HepG2 (cell line): ENCODE data around the gene VIM. TPM values are rescaled to one million over a fixed set of nuclear protein-coding genes. Genes with fewer than 3 reads are reported as not detected.

Experiments
- ATAC-seq: fragments of 200-7000 bp; cut with Tn5 transposase; 3 replicates; pipeline ENCODE4 v1.9.1; 2020; ENCODE audit warnings: mild to moderate bottlenecking, moderate library complexity
- BruUV-seq: library from RNA; stranded (reverse); fragments of 400-500 nt; replicated peaks from 2 replicates; lab custom pipeline; 2021; lab: Mats Ljungman, UMichigan
- CTCF ChIA-PET: fragments of 300-600 bp; formaldehyde crosslinking; extraction: SDS; loops from one replicate; lab custom pipeline; 2021; ENCODE audit warnings: low total read pairs, inconsistent platforms, low intra/inter-chr PET ratio; lab: Yijun Ruan, JAX
- POLR2A ChIA-PET: fragments of 350-600 bp; sonication (Branson Sonifier 250); formaldehyde crosslinking; loops from one replicate; lab custom pipeline; 2020; ENCODE audit warnings: antibody characterized with exemption, inconsistent platforms; lab: Yijun Ruan, JAX
- DNase-seq: peaks from one replicate; pipeline ENCODE4 v3.0.0-alpha.2; 2015; ENCODE audit warnings: low spot score
- FAIRE-seq: peaks from 3 replicates; lab custom pipeline; 2011; peaks lifted over from hg19 to GRCh38; lab: Jason Lieb, UNC
- H2AFZ ChIP-seq: one replicate; pipeline ENCODE4 v1.6.1; 2011; ENCODE audit warnings: low read length, inconsistent platforms
- H3K27ac ChIP-seq: fragments of 300-600 bp; 3 replicates; pipeline ENCODE4 v1.8.0; 2011; ENCODE audit warnings: mixed run types, mild to moderate bottlenecking, mixed read lengths, low read length, inconsistent platforms; ENCODE audit not compliant: insufficient read depth; ENCODE audit errors: extremely low read length
- H3K27me3 ChIP-seq, 2 experiments: fragments of 200-600 bp in 1 of 2; 2 replicates in 1 of 2; 3 replicates in 1 of 2; pipeline versions ENCODE4 v1.6.0 to v1.8.0; 2011; ENCODE audit warnings: low read length in 2 of 2, mild to moderate bottlenecking in 2 of 2, moderate library complexity in 2 of 2, inconsistent platforms in 1 of 2; ENCODE audit not compliant: insufficient read depth in 2 of 2, control insufficient read depth in 1 of 2
- H3K36me3 ChIP-seq, 2 experiments: fragments of 200-600 bp in 1 of 2; replicated peaks in 1 of 2; 2 replicates in 1 of 2; 3 replicates in 1 of 2; pipeline versions ENCODE4 v1.5.1 to v1.8.0; 2011; ENCODE audit warnings: low read length in 2 of 2, inconsistent platforms in 1 of 2; ENCODE audit not compliant: insufficient read depth in 2 of 2, control insufficient read depth in 1 of 2
- H3K4me1 ChIP-seq: 2 replicates; pipeline ENCODE4 v1.5.1; 2012; ENCODE audit warnings: low read length, inconsistent platforms; ENCODE audit not compliant: insufficient read depth
- H3K4me2 ChIP-seq: 2 replicates; pipeline ENCODE4 v1.6.0; 2011; ENCODE audit warnings: low read depth, low read length, inconsistent platforms
- H3K4me3 ChIP-seq, 3 experiments: fragments of 200-600 bp in 1 of 3; sonication (generic), shearing (Covaris generic) in 1 of 3; replicated peaks in 1 of 3; 2 replicates each; pipeline ENCODE4 v1.5.1; 2011 to 2016; ENCODE audit warnings: low read length in 3 of 3, inconsistent platforms in 2 of 3, low read depth in 2 of 3, mild to moderate bottlenecking in 2 of 3, control low read depth in 1 of 3, mixed read lengths in 1 of 3; ENCODE audit not compliant: insufficient read depth in 1 of 3
- H3K79me2 ChIP-seq: one replicate; pipeline ENCODE4 v1.6.1; 2011; ENCODE audit warnings: low read length, inconsistent platforms; ENCODE audit not compliant: insufficient read depth
- H3K9ac ChIP-seq: 2 replicates; pipeline ENCODE4 v1.6.0; 2011; ENCODE audit warnings: mild to moderate bottlenecking, low read depth, low read length, inconsistent platforms; ENCODE audit not compliant: insufficient read depth
- H3K9me3 ChIP-seq: 2 replicates; pipeline ENCODE4 v1.5.1; 2012; ENCODE audit warnings: mild to moderate bottlenecking, low read length
- H4K20me1 ChIP-seq: 2 replicates; pipeline ENCODE4 v1.6.0; 2011; ENCODE audit warnings: inconsistent platforms, mild to moderate bottlenecking, low read length, moderate library complexity; ENCODE audit not compliant: insufficient read depth
- ARID3A ChIP-seq: IDR thresholded peaks from 2 replicates; pipeline ENCODE4 v1.6.1; 2012; ENCODE audit warnings: low read depth, low read length, improper control_type of control experiment
- HNRNPLL ChIP-seq: fragments of 200-400 bp; formaldehyde crosslinking; IDR thresholded peaks from 2 replicates; pipeline ENCODE4 v1.6.1; 2017; ENCODE audit warnings: mild to moderate bottlenecking, low read depth, low read length; ENCODE audit not compliant: poor library complexity, severe bottlenecking
- NCOR1 ChIP-seq: fragments of 200-600 bp; sonication (generic); IDR thresholded peaks from 2 replicates; pipeline ENCODE4 v1.7.0; 2017; ENCODE audit warnings: antibody characterized with exemption, low read length, borderline replicate concordance
- ONECUT2 ChIP-seq: sonication (generic); formaldehyde crosslinking; IDR thresholded peaks from 2 replicates; pipeline ENCODE4 v1.4.0; 2020; ENCODE audit warnings: missing genetic modification reagents
- SNAPC5 ChIP-seq: sonication (generic); formaldehyde crosslinking; IDR thresholded peaks from 2 replicates; pipeline ENCODE4 v1.8.1; 2023; ENCODE audit warnings: mild to moderate bottlenecking, missing genetic modification reagents, borderline replicate concordance
- SNRNP70 ChIP-seq: fragments of 200-400 bp; formaldehyde crosslinking; IDR thresholded peaks from 2 replicates; pipeline ENCODE4 v1.6.1; 2017; ENCODE audit warnings: mild to moderate bottlenecking, low read depth, low read length, moderate library complexity
- TEAD3 ChIP-seq: optimal IDR thresholded peaks from 2 replicates; pipeline ENCODE3; 2016; ENCODE audit warnings: borderline replicate concordance
- TP53 ChIP-seq: sonication (generic); formaldehyde crosslinking; conservative IDR thresholded peaks from 2 replicates; pipeline ENCODE4 v1.4.0; 2020; ENCODE audit warnings: missing genetic modification reagents
- ZNF331 ChIP-seq: sonication (generic); formaldehyde crosslinking; IDR thresholded peaks from 2 replicates; pipeline ENCODE4 v1.4.0; 2020; ENCODE audit warnings: missing genetic modification reagents
- ZNF564 ChIP-seq: sonication (generic); formaldehyde crosslinking; IDR thresholded peaks from 2 replicates; pipeline ENCODE4 v1.8.1; 2023; ENCODE audit warnings: mild to moderate bottlenecking, missing genetic modification reagents
- WGBS: methylation state at CpG from one replicate; pipeline ENCODE4 v1.1.6; 2017; ENCODE audit warnings: low lambda C conversion rate; 5-methylcytosine and 5-hydroxymethylcytosine counted together
- in situ Hi-C: cut with HindIII; loops from 2 replicates; pipeline ENCODE4 v1.10.0; 2017; ENCODE audit warnings: low pct_unique_long_range_greater_than_20kb; ENCODE audit not compliant: extremely low pct_ligation_motif_present
- intact Hi-C: fragments of 100-400 bp; cut with micrococcal nuclease; formaldehyde crosslinking; loops from one replicate; pipeline ENCODE4 v1.10.0; 2022; ENCODE audit not compliant: unreplicated experiment
- polyA plus RNA-seq, 8 experiments: library from polyadenylated mRNA; depleted of rRNA in 3 of 8; stranded (reverse) in 7 of 8; unstranded in 1 of 8; fragments of >200 nt; fragmentation: Illumina TruSeq in 4 of 8; extraction: Trizol in 4 of 8; gene quantifications; 2 replicates each; pipeline versions ENCODE4 v1.2.1 to v1.2.3, GENCODE V29; 2011 to 2016; ENCODE audit warnings: low read depth in 4 of 8, missing spikeins in 1 of 8, mixed read lengths in 1 of 8; ENCODE audit not compliant: insufficient read depth in 1 of 8
- total RNA-seq, 5 experiments: library from RNA; depleted of rRNA; stranded (reverse); fragments of >200 nt; fragmentation: Illumina TruSeq; extraction: Trizol; gene quantifications; 2 replicates each; pipeline ENCODE4 v1.2.3, GENCODE V29; 2016; ENCODE audit warnings: low read depth in 1 of 5
- TF ChIP-seq, protein P1 (sequence below): fragments of 450-650 bp; IDR thresholded peaks from 2 replicates; pipeline ENCODE4 v1.6.1; 2016
- TF ChIP-seq, protein P2 (sequence below): sonication (generic); formaldehyde crosslinking; IDR thresholded peaks from 2 replicates; pipeline ENCODE4 v1.5.0; 2020; ENCODE audit warnings: mild to moderate bottlenecking, missing genetic modification reagents, moderate library complexity

The VIM gene
- total and polyA plus RNA-seq, 2 of the 13 experiments (the other 11 are each of a cell fraction or from before 2014, with no cell fraction given): not detected

GRCh38 chr10:17229967-17230682, 2.1 kb downstream of the VIM start:
- DNase-seq (no peak), FAIRE-seq (no peak), ATAC-seq (no peak)
- ChIA-PET POLR2A (no interaction called here), CTCF (interaction anchor here (1.7 kb wide), 1 partner anchor 402 kb away, joined by 3 read pairs; no protein-coding TSS in a partner anchor)
- no peak overlapping the region for H2AFZ ChIP-seq
- H3K4me1 ChIP-seq: peaks cover 17% of the 10 kb centered on the region; the same call in 1 of the 2 replicates
- in situ Hi-C loops (loop anchor here (25.0 kb wide), 1 partner anchor 1368 kb away; the partner anchor contains the start of gene MINDY3), intact Hi-C loops (no loop called here)
- H3K9me3 ChIP-seq: no peaks in the 10 kb centered on the region
- no TSS peak for BruUV-seq
- H4K20me1 ChIP-seq: no peaks in the 10 kb centered on the region
- H3K27me3 ChIP-seq: no peaks in the 10 kb centered on the region
- H3K9ac ChIP-seq: no peak overlapping the region
- no peak overlapping the region for H3K27ac ChIP-seq
- 89% methylated on average over 35 of the region's 43 CpGs for WGBS
- H3K4me3 ChIP-seq: no peak overlapping the region
- TF ChIP-seq TEAD3 (CRISPR knock-in tag) (no peak), HNRNPLL (peak; percentile 87)
- no peaks in the 10 kb centered on the region for H3K36me3 ChIP-seq
- H3K79me2 ChIP-seq: no peaks in the 10 kb centered on the region
- no peak overlapping the region for H3K4me2 ChIP-seq

GRCh38 chr10:17231788-17232187, 3.7 kb downstream of the VIM start:
- Histone ChIP-seq H3K9me3 (no peaks in the 10 kb centered on the region), H3K27me3 (no peaks in the 10 kb centered on the region), H4K20me1 (no peaks in the 10 kb centered on the region), H3K4me1 (peaks cover 17% of the 10 kb centered on the region; the same call in 1 of the 2 replicates), H3K4me3 (no peak overlapping the region), H3K9ac (no peak overlapping the region), H3K36me3 (no peaks in the 10 kb centered on the region), H3K79me2 (no peaks in the 10 kb centered on the region), H3K4me2 (no peak overlapping the region), H2AFZ (no peak overlapping the region), H3K27ac (no peak overlapping the region)
- 80% methylated on average over 1 of the region's 1 CpG for WGBS
- no peak for ATAC-seq
- intact Hi-C loops (loop anchor here (1.0 kb wide), 1 partner anchor 30 kb away; the partner anchor contains the start of gene TRDMT1), in situ Hi-C loops (loop anchor here (25.0 kb wide), 1 partner anchor 1369 kb away; the partner anchor contains the start of gene MINDY3)
- ChIA-PET CTCF (interaction anchor here (1.7 kb wide), 1 partner anchor 404 kb away, joined by 3 read pairs; no protein-coding TSS in a partner anchor), POLR2A (no interaction called here)
- DNase-seq: no peak
- FAIRE-seq: no peak
- no TSS peak for BruUV-seq
- TF ChIP-seq ONECUT2 (CRISPR knock-in tag) (no peak), SNAPC5 (CRISPR knock-in tag) (no peak), ARID3A (no peak), NCOR1 (no peak), ZNF331 (no peak), SNRNP70 (no peak), TP53 (no peak), ZNF564 (CRISPR knock-in tag) (no peak)
- TF ChIP-seq, protein P1, sequence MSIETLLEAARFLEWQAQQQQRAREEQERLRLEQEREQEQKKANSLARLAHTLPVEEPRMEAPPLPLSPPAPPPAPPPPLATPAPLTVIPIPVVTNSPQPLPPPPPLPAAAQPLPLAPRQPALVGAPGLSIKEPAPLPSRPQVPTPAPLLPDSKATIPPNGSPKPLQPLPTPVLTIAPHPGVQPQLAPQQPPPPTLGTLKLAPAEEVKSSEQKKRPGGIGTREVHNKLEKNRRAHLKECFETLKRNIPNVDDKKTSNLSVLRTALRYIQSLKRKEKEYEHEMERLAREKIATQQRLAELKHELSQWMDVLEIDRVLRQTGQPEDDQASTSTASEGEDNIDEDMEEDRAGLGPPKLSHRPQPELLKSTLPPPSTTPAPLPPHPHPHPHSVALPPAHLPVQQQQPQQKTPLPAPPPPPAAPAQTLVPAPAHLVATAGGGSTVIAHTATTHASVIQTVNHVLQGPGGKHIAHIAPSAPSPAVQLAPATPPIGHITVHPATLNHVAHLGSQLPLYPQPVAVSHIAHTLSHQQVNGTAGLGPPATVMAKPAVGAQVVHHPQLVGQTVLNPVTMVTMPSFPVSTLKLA: no peak
- TF ChIP-seq, protein P2, sequence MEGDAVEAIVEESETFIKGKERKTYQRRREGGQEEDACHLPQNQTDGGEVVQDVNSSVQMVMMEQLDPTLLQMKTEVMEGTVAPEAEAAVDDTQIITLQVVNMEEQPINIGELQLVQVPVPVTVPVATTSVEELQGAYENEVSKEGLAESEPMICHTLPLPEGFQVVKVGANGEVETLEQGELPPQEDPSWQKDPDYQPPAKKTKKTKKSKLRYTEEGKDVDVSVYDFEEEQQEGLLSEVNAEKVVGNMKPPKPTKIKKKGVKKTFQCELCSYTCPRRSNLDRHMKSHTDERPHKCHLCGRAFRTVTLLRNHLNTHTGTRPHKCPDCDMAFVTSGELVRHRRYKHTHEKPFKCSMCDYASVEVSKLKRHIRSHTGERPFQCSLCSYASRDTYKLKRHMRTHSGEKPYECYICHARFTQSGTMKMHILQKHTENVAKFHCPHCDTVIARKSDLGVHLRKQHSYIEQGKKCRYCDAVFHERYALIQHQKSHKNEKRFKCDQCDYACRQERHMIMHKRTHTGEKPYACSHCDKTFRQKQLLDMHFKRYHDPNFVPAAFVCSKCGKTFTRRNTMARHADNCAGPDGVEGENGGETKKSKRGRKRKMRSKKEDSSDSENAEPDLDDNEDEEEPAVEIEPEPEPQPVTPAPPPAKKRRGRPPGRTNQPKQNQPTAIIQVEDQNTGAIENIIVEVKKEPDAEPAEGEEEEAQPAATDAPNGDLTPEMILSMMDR (CRISPR knock-in tag): no peak
